B cell (primary cell): ENCODE results near the gene ZNF362. TPM values are rescaled to one million over a fixed set of nuclear protein-coding genes. Genes with fewer than 3 reads are reported as not detected.

Source experiments
- ATAC-seq: fragments of 200-7000 bp; cut with Tn5 transposase; one replicate; pipeline ENCODE4 v1.10.0; 2021; ENCODE audit warnings: low read depth, mild to moderate bottlenecking, moderate number of reproducible peaks, moderate library complexity
- CTCF ChIA-PET: fragments of 350-600 bp; sonication (Branson Sonifier 250); formaldehyde crosslinking; loops from one replicate; lab custom pipeline; 2021; ENCODE audit warnings: antibody characterized with exemption, inconsistent platforms; lab: Charles Lee
- POLR2A ChIA-PET: fragments of 350-600 bp; sonication (Branson Sonifier 250); formaldehyde crosslinking; loops from one replicate; lab custom pipeline; 2021; ENCODE audit warnings: antibody characterized with exemption; lab: Charles Lee
- DNase-seq: peaks from one replicate; pipeline ENCODE4 v3.0.0; 2013
- H2AFZ ChIP-seq: 2 replicates; pipeline ENCODE4 v1.6.1; 2012; ENCODE audit warnings: mild to moderate bottlenecking, low read depth, low read length; ENCODE audit not compliant: insufficient read depth, poor library complexity, severe bottlenecking
- H3K27ac ChIP-seq, 2 donors: 1 replicate in 1 of 2; 2 replicates in 1 of 2; pipeline ENCODE4 v1.5.1; 2012 to 2013; ENCODE audit warnings: low read length in 2 of 2, mild to moderate bottlenecking in 2 of 2, moderate library complexity in 1 of 2
- H3K27me3 ChIP-seq, 4 experiments: fragments of 200-600 bp in 1 of 4; sonication (generic) in 1 of 4; replicated peaks in 1 of 4; 1 replicate in 2 of 4; 2 replicates in 2 of 4; pipeline versions ENCODE4 v1.6.1 to v1.7.0; 2013 to 2016; ENCODE audit warnings: low read length in 3 of 4, mild to moderate bottlenecking in 2 of 4, mixed read lengths in 1 of 4, moderate library complexity in 1 of 4; ENCODE audit not compliant: insufficient read depth in 4 of 4, control insufficient read depth in 3 of 4; ENCODE audit errors: control extremely low read depth in 1 of 4
- H3K36me3 ChIP-seq, 2 experiments: replicated peaks in 1 of 2; 1 replicate in 1 of 2; 2 replicates in 1 of 2; pipeline versions ENCODE4 v1.6.1 to v1.7.1; 2013; ENCODE audit warnings: low read length in 1 of 2; ENCODE audit not compliant: insufficient read depth in 2 of 2, control insufficient read depth in 1 of 2; ENCODE audit errors: control extremely low read depth in 1 of 2, extremely low read depth in 1 of 2
- H3K4me1 ChIP-seq, 2 donors: fragments of 200-600 bp in 1 of 2; sonication (generic) in 1 of 2; 1 replicate in 1 of 2; 2 replicates in 1 of 2; pipeline versions ENCODE4 v1.5.1 to v1.6.1; 2013 to 2017; ENCODE audit warnings: low read length in 2 of 2; ENCODE audit not compliant: control insufficient read depth in 2 of 2, insufficient read depth in 2 of 2
- H3K4me2 ChIP-seq: replicated peaks from 2 replicates; pipeline ENCODE3; 2012; ENCODE audit warnings: mild to moderate bottlenecking, low read depth, low read length; ENCODE audit not compliant: poor library complexity, severe bottlenecking
- H3K4me3 ChIP-seq, 5 experiments: fragments of 200-600 bp in 1 of 5; sonication (generic) in 1 of 5; 1 replicate in 3 of 5; 2 replicates in 2 of 5; pipeline versions ENCODE4 v1.5.1 to v1.7.0; 2011 to 2016; ENCODE audit warnings: low read length in 4 of 5, mild to moderate bottlenecking in 4 of 5, low read depth in 2 of 5, control low read depth in 1 of 5, moderate library complexity in 1 of 5; ENCODE audit not compliant: insufficient read depth in 1 of 5; ENCODE audit errors: control extremely low read depth in 1 of 5, extremely low read depth in 1 of 5
- H3K79me2 ChIP-seq: fragments of 200-600 bp; sonication (generic); one replicate; pipeline ENCODE4 v1.6.0; 2016; ENCODE audit warnings: low read length; ENCODE audit not compliant: control insufficient read depth, insufficient read depth
- H3K9ac ChIP-seq: fragments of 200-600 bp; sonication (generic); 2 replicates; pipeline ENCODE4 v1.6.1; 2017; ENCODE audit warnings: mild to moderate bottlenecking, low read length, moderate library complexity
- H3K9me3 ChIP-seq, 3 donors: one replicate each; pipeline versions ENCODE4 v1.6.1 to v1.7.1; 2013; ENCODE audit warnings: low read length in 2 of 3; ENCODE audit not compliant: control insufficient read depth in 2 of 3, insufficient read depth in 1 of 3; ENCODE audit errors: control extremely low read depth in 1 of 3
- H4K20me1 ChIP-seq: 2 replicates; pipeline ENCODE4 v1.6.0; 2012; ENCODE audit warnings: mild to moderate bottlenecking, low read length; ENCODE audit not compliant: insufficient read depth, control insufficient read depth, poor library complexity, severe bottlenecking
- H3K27ac Mint-ChIP-seq: one replicate; pipeline ENCODE4 v1.8.0; 2021; ENCODE audit warnings: mixed read lengths
- H3K27me3 Mint-ChIP-seq: one replicate; pipeline ENCODE4 v1.8.0; 2021; ENCODE audit warnings: mixed read lengths
- H3K4me1 Mint-ChIP-seq: one replicate; pipeline ENCODE4 v1.8.0; 2021; ENCODE audit warnings: mixed read lengths
- H3K4me3 Mint-ChIP-seq: one replicate; pipeline ENCODE4 v1.8.0; 2021; ENCODE audit warnings: mixed read lengths
- H3K9me3 Mint-ChIP-seq: one replicate; pipeline ENCODE4 v1.8.0; 2022; ENCODE audit warnings: mixed read lengths; ENCODE audit not compliant: insufficient read depth
- EZH2 ChIP-seq: IDR thresholded peaks from 2 replicates; pipeline ENCODE4 v1.6.1; 2012; ENCODE audit warnings: borderline replicate concordance, low read depth, mild to moderate bottlenecking, moderate library complexity, low read length; ENCODE audit not compliant: insufficient read depth, poor library complexity, severe bottlenecking
- WGBS: methylation state at CpG from one replicate; pipeline ENCODE4 v1.1.5; 2013; ENCODE audit warnings: missing lambda C conversion rate; ENCODE audit not compliant: insufficient coverage; 5-methylcytosine and 5-hydroxymethylcytosine counted together
- intact Hi-C: fragments of 100-400 bp; cut with micrococcal nuclease; formaldehyde crosslinking; loops from one replicate; pipeline ENCODE4 v1.10.0; 2022
- polyA plus RNA-seq: library from polyadenylated mRNA; depleted of rRNA; stranded (reverse); fragments of >200 nt; gene quantifications from 2 replicates; pipeline ENCODE4 v1.2.3, GENCODE V29; 2012
- total RNA-seq, 2 donors: library from RNA; stranded (reverse); fragments of 120-200 nt in 1 of 2; gene quantifications; 1 replicate in 1 of 2; 2 replicates in 1 of 2; pipeline versions ENCODE4 v1.2.3 to v1.2.4, GENCODE V29; 2013 to 2022
- TF ChIP-seq, protein P1 (sequence below): fragments of 200-600 bp; IDR thresholded peaks from one replicate; pipeline ENCODE4 v1.8.0; 2022; ENCODE audit warnings: antibody characterized with exemption, mild to moderate bottlenecking

Gene ZNF362
- total and polyA plus RNA-seq, 2 donors (not counting 1 experiment from before 2014, with no cell fraction given) = 14.0 to 20.4 TPM

DNA sequence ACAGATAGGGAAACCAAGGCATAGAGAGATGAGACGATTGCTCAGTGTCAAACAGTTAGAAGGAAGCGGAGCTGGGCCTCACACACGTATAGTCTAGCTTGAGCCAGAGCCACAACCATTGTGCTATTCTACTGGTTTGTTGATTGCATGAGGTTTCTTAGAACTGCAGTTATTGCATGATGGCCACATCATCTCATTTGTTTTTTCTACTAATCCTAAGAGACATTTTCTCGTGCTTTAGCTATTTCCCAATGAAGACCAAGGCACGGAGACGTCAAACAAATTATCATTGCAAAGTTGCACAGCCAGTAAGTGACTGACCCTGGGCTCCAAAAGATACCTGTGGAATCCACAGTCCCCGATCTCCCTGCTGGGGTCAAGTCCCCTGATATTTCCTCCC, 25.1 kb upstream of the ZNF362 start:
- Histone ChIP-seq H3K27me3 (peaks cover 0 to 10% (median 2%) of the 10 kb centered on the region in 4 experiments), H2AFZ (no peak overlapping the region), H3K27ac (no peak overlapping the region), H3K4me3 (no peak overlapping the region), H4K20me1 (no peaks in the 10 kb centered on the region), H3K9me3 (no peaks in the 10 kb centered on the region), H3K4me2 (no peak overlapping the region), H3K79me2 (no peaks in the 10 kb centered on the region), H3K36me3 (no peaks in the 10 kb centered on the region), H3K9ac (no peak overlapping the region), H3K4me1 (no peaks in the 10 kb centered on the region)
- 95% methylated on average over 7 of the region's 7 CpGs for WGBS
- ATAC-seq (no peak), DNase-seq (no peak)
- intact Hi-C loops = no loop called here
- no peaks in the 10 kb centered on the region for H3K4me1 Mint-ChIP-seq
- no peaks in the 10 kb centered on the region for H3K9me3 Mint-ChIP-seq
- CTCF ChIA-PET = no interaction called here
- H3K27me3 Mint-ChIP-seq = peaks cover 45% of the 10 kb centered on the region
- H3K27ac Mint-ChIP-seq = no peak overlapping the region
- no peak for TF ChIP-seq EZH2
- TF ChIP-seq, protein P1, sequence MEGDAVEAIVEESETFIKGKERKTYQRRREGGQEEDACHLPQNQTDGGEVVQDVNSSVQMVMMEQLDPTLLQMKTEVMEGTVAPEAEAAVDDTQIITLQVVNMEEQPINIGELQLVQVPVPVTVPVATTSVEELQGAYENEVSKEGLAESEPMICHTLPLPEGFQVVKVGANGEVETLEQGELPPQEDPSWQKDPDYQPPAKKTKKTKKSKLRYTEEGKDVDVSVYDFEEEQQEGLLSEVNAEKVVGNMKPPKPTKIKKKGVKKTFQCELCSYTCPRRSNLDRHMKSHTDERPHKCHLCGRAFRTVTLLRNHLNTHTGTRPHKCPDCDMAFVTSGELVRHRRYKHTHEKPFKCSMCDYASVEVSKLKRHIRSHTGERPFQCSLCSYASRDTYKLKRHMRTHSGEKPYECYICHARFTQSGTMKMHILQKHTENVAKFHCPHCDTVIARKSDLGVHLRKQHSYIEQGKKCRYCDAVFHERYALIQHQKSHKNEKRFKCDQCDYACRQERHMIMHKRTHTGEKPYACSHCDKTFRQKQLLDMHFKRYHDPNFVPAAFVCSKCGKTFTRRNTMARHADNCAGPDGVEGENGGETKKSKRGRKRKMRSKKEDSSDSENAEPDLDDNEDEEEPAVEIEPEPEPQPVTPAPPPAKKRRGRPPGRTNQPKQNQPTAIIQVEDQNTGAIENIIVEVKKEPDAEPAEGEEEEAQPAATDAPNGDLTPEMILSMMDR = no peak
- H3K4me3 Mint-ChIP-seq = no peak overlapping the region
- POLR2A ChIA-PET = no interaction called here

- Histone ChIP-seq H3K4me3 (no peak overlapping the region), H3K79me2 (no peaks in the 10 kb centered on the region), H2AFZ (no peak overlapping the region), H3K27ac (no peak overlapping the region), H3K4me1 (peaks cover 0 to 3% of the 10 kb centered on the region in 2 donors), H3K36me3 (no peaks in the 10 kb centered on the region), H3K4me2 (no peak overlapping the region), H3K9ac (no peak overlapping the region), H3K27me3 (peaks cover 0 to 6% (median 2%) of the 10 kb centered on the region in 4 experiments), H4K20me1 (no peaks in the 10 kb centered on the region), H3K9me3 (no peaks in the 10 kb centered on the region)
- ChIA-PET POLR2A (no interaction called here), CTCF (no interaction called here)
- no peak for TF ChIP-seq EZH2
- TF ChIP-seq, protein P1 = no peak
- DNase-seq (no peak), ATAC-seq (no peak)
- peaks cover 3% of the 10 kb centered on the region for H3K4me1 Mint-ChIP-seq
- no peaks in the 10 kb centered on the region for H3K9me3 Mint-ChIP-seq
- H3K27me3 Mint-ChIP-seq = peaks cover 36% of the 10 kb centered on the region
- intact Hi-C loops = no loop called here
- no peak overlapping the region for H3K27ac Mint-ChIP-seq
- H3K4me3 Mint-ChIP-seq = no peak overlapping the region
- no CpG with 5 or more reads among the region's 3 CpGs for WGBS
These were observed 23.6 kb upstream of the ZNF362 start for GRCh38 chr1:33232716-33233115.
